Esophagus muscularis mucosa (tissue), 4 donors: ENCODE measurements around the gene PPARG. TPM values are rescaled to one million over a fixed set of nuclear protein-coding genes. Genes with fewer than 3 reads are reported as not detected.

Source experiments
- DNase-seq: peaks from one replicate; pipeline ENCODE4 v3.0.0-alpha.2; 2017; ENCODE audit errors: extremely low spot score
- H3K27ac ChIP-seq, 4 donors: fragments of 200-600 bp; sonication (generic); replicated peaks in 1 of 4; 1 replicate in 3 of 4; 2 replicates in 1 of 4; pipeline ENCODE4 v1.5.1; 2016 to 2019; ENCODE audit warnings: mild to moderate bottlenecking in 1 of 4
- H3K27me3 ChIP-seq, 4 donors: fragments of 200-600 bp; sonication (generic); one replicate each; pipeline versions ENCODE4 v1.5.1 to v1.6.0; 2016 to 2019
- H3K36me3 ChIP-seq, 4 donors: fragments of 200-600 bp; sonication (generic); one replicate each; pipeline ENCODE4 v1.5.1; 2016 to 2019
- H3K4me1 ChIP-seq, 4 donors: fragments of 200-600 bp; sonication (generic); one replicate each; pipeline ENCODE4 v1.5.1; 2016 to 2019
- H3K4me3 ChIP-seq, 4 donors: fragments of 200-600 bp; sonication (generic); 1 replicate in 2 of 4; 2 replicates in 2 of 4; pipeline ENCODE4 v1.5.1; 2016 to 2019; ENCODE audit warnings: mild to moderate bottlenecking in 4 of 4, moderate library complexity in 1 of 4
- H3K9me3 ChIP-seq, 4 donors: fragments of 200-600 bp; sonication (generic); 1 replicate in 3 of 4; 2 replicates in 1 of 4; pipeline ENCODE4 v1.5.1; 2016 to 2019
- CTCF ChIP-seq, 3 experiments: fragments of 200-600 bp in 2 of 3; fragments of 450-650 bp in 1 of 3; sonication (generic) in 2 of 3; IDR thresholded peaks; one replicate each; pipeline ENCODE4 v1.5.1; 2017 to 2019; ENCODE audit warnings: antibody characterized with exemption in 3 of 3, mild to moderate bottlenecking in 2 of 3, moderate library complexity in 1 of 3
- EP300 ChIP-seq: sonication (generic); formaldehyde crosslinking; IDR thresholded peaks from one replicate; pipeline ENCODE4 v1.6.1; 2017; ENCODE audit warnings: antibody characterized with exemption
- POLR2A ChIP-seq: fragments of 450-650 bp; IDR thresholded peaks from one replicate; pipeline ENCODE4 v1.6.1; 2017; ENCODE audit warnings: antibody characterized with exemption, moderate library complexity, mild to moderate bottlenecking, low read depth
- POLR2AphosphoS5 ChIP-seq, 2 donors: sonication (generic); formaldehyde crosslinking; IDR thresholded peaks; one replicate each; pipeline ENCODE4 v1.6.1; 2017; ENCODE audit warnings: antibody characterized with exemption in 2 of 2
- WGBS: methylation state at CpG from one replicate; pipeline ENCODE4 v1.1.5; 2018; 5-methylcytosine and 5-hydroxymethylcytosine counted together
- intact Hi-C: fragments of 100-400 bp; cut with DNase I; formaldehyde crosslinking; loops from one replicate; pipeline ENCODE4 v1.15.1; 2023
- total RNA-seq, 4 donors: library from RNA; depleted of rRNA; stranded (reverse); fragments of >200 nt; gene quantifications; one replicate each; pipeline versions ENCODE4 v1.1.0 to v1.2.1, GENCODE V29; 2016

Gene PPARG
- total RNA-seq, 4 donors from 2014 or later, result 3.7 to 10.6 (median 8.8) TPM

DNA sequence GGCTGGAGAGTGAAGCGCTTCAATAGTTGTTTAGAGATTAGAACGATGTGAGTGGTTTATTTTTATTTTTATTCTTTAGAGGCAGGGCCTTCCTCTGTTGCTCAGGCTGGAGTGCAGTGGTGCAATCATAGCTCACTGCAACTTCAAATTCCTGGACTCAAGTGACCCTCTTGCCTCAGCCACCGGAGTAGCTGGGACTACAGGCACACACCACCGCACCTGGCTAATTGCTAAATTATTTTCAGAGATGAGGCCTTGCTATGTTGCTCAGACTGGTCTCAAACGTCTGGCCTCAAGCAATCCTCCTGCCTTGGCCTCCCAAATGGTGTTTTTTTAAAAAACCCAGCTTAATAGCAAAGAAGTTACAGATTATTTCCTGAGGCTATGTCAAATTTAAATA, 29.0 kb downstream of the PPARG start:
- Histone ChIP-seq H3K36me3 (no peaks in the 10 kb centered on the region), H3K9me3 (no peaks in the 10 kb centered on the region), H3K27ac (no peak overlapping the region), H3K4me1 (peaks cover 0 to 10% (median 0%) of the 10 kb centered on the region in 4 donors), H3K4me3 (no peak overlapping the region), H3K27me3 (no peaks in the 10 kb centered on the region)
- TF ChIP-seq POLR2AphosphoS5 (IDR thresholded peaks at IDR 0.05) (no peak), CTCF (IDR thresholded peaks at IDR 0.05) (no peak), EP300 (no peak), POLR2A (no peak)
- DNase-seq, result no peak
- 84% methylated on average over 5 of the region's 5 CpGs for WGBS
- intact Hi-C loops, result no loop called here

- 44% methylated on average over 5 of the region's 5 CpGs for WGBS
- intact Hi-C loops, result no loop called here
- no peak overlapping the region for H3K4me3 ChIP-seq
- TF ChIP-seq CTCF (IDR thresholded peaks at IDR 0.05) (no peak), POLR2AphosphoS5 (IDR thresholded peaks at IDR 0.05) (no peak), POLR2A (no peak), EP300 (no peak)
- no peak for DNase-seq
- no peaks in the 10 kb centered on the region for H3K36me3 ChIP-seq
- H3K9me3 ChIP-seq, result no peaks in the 10 kb centered on the region
- H3K4me1 ChIP-seq, result peaks cover 0 to 10% (median 0%) of the 10 kb centered on the region in 4 donors
- H3K27me3 ChIP-seq, result no peaks in the 10 kb centered on the region
- H3K27ac ChIP-seq, result peak overlapping the region in 1 of 4 donors; percentile 3
Measured at GRCh38 chr3:12318758-12319621, 30.1 kb downstream of the PPARG start.

GRCh38 chr3:12321015-12321414, 32.1 kb downstream of the PPARG start:
- no peak overlapping the region for H3K27ac ChIP-seq
- peaks cover 0 to 10% (median 0%) of the 10 kb centered on the region in 4 donors for H3K4me1 ChIP-seq
- H3K4me3 ChIP-seq, result no peak overlapping the region
- no peaks in the 10 kb centered on the region for H3K9me3 ChIP-seq
- no peak for DNase-seq
- intact Hi-C loops, result no loop called here
- H3K36me3 ChIP-seq, result no peaks in the 10 kb centered on the region
- TF ChIP-seq CTCF (IDR thresholded peaks at IDR 0.05) (no peak), POLR2A (no peak), POLR2AphosphoS5 (IDR thresholded peaks at IDR 0.05) (no peak), EP300 (no peak)
- H3K27me3 ChIP-seq, result no peaks in the 10 kb centered on the region
- 81% methylated on average over 2 of the region's 2 CpGs for WGBS

DNA sequence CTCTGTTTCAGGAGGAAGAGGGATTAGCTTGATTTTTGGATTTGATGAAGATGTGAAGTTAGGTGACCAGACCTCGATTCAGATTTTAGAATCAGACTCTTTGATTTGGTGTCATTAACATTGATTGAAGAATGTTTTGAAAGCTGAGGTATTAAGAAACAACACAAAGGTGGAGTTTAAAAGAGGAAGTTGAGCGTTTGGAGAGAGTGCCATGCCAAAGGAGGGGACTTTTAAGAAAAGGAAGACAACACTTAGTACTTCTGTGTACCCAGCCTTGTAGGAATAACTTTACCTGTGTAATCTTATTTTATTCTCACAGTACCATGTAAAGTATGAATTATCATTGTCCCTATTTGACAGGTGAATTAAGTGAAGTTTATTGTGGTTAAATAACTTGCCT, 34.4 kb downstream of the PPARG start:
- 77% methylated on average over 2 of the region's 2 CpGs for WGBS

More for the DNA sequence above, 34.4 kb downstream of the PPARG start:
- no peak for DNase-seq
- intact Hi-C loops, result no loop called here
- Histone ChIP-seq H3K9me3 (no peaks in the 10 kb centered on the region), H3K4me3 (no peak overlapping the region), H3K27ac (no peak overlapping the region), H3K36me3 (no peaks in the 10 kb centered on the region), H3K4me1 (peaks cover 0 to 4% (median 0%) of the 10 kb centered on the region in 4 donors), H3K27me3 (no peaks in the 10 kb centered on the region)
- TF ChIP-seq EP300, result no peak
- no peak for TF ChIP-seq CTCF (IDR thresholded peaks at IDR 0.05)
- TF ChIP-seq POLR2A, result no peak
- TF ChIP-seq POLR2AphosphoS5 (IDR thresholded peaks at IDR 0.05), result no peak
